Measurements from ENCODE around the gene POLR2E.

The POLR2E gene

GRCh38 chr19:1069009-1069779 is 26.0 kb downstream of the POLR2E start:
- no peak overlapping the region for H3K4me3 ChIP-seq (ENCODE audit: low read length)
- DNase-seq (ENCODE audit: low read depth) = no peak
- TF ChIP-seq CTCF (IDR thresholded peaks at IDR 0.05; ENCODE audit: insufficient read depth, low read depth, low read length, missing control alignments) = no peak

DNA sequence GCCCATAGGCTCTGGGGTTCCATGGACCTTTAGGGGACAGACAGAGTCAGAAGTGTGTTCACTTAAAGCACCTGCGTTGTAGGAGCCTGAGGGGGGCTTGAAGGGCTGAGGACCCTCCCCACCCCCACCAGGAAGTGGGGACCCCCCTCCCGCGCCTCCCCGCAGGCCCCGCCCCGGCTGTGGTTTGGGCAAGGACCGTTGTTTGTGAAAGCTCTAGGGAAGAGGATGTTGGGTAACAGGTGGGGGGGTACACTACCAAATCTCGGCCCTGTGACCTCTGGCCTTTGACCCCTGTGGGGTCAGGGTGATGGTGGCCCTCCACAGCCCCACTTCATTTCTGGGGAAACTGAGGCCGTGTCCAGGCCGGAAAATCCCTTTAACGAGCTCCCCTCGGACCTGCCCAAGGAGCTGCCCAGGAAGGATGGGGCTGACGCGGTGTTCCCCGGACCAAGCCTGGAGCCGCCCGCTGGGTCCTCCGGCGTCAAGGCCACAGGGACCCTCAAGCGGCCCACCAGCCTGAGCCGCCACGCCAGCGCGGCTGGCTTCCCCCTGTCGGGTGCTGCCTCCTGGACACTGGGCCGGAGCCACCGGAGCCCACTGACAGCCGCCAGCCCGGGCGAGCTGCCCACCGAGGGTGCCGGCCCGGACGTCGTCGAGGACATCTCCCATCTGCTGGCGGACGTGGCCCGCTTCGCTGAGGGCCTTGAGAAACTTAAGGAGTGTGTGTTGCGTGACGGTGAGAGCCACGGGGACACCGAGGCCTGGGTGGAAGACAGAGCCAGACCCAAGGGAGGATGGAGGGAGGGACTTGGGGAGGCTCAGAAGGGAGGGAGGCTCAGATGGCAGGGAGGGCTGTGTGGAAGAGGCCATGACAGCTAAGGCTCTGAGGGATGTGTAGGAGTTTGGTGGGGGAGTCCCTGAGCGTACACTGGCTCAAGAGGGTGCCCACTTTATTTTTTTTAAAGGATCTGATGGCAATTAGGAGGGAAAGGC is 26.9 kb downstream of the POLR2E start:
- DNase-seq (ENCODE audit: low read depth) = no peak
- no peak for TF ChIP-seq CTCF (IDR thresholded peaks at IDR 0.05; ENCODE audit: insufficient read depth, low read depth, low read length, missing control alignments)
- H3K4me3 ChIP-seq (ENCODE audit: low read length) = no peak overlapping the region

GRCh38 chr19:1067341-1067957 is 27.7 kb downstream of the POLR2E start:
- no peak for TF ChIP-seq CTCF (IDR thresholded peaks at IDR 0.05; ENCODE audit: insufficient read depth, low read depth, low read length, missing control alignments)
- no peak for DNase-seq (ENCODE audit: low read depth)
- no peak overlapping the region for H3K4me3 ChIP-seq (ENCODE audit: low read length)

- no peak within 1 kb of the TSS for H3K4me3 ChIP-seq (ENCODE audit: low read length)
- DNase-seq (ENCODE audit: low read depth) = no peak
- TF ChIP-seq CTCF (IDR thresholded peaks at IDR 0.05; ENCODE audit: insufficient read depth, low read depth, low read length, missing control alignments) = no peak
Observed at GRCh38 chr19:1066748-1067340, 28.3 kb downstream of the POLR2E start, which contains the start of gene ARHGAP45. ARHGAP45 (plus strand) TSS chr19:1067167; CDS start chr19:1067406, 239 bp downstream.

DNA sequence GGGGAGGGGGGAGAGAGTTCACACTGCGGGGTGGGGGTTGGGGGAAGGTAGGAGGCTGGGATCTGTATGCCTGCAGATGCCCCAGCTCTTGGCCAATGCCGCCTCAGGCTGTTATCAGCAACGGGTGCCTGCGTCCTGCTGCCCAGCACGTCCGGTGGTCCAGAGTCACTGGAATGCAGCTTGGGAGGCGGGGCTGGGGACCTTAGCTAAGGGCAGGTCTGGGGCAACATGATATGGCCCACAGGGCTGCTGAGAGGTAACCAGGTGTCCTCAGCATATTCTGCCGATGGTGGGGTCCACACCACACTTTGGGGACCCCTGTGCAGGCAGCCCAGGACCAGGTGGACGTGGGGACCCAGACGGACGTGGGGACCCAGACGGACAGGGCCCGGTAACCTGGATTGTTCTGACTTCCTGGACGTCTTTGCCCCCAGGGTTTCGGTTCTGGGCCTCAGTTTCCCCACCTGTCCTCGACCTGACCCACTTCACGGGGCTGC is 28.9 kb downstream of the POLR2E start:
- no peak overlapping the region for H3K4me3 ChIP-seq (ENCODE audit: low read length)
- TF ChIP-seq CTCF (IDR thresholded peaks at IDR 0.05; ENCODE audit: insufficient read depth, low read depth, low read length, missing control alignments) = no peak
- no peak for DNase-seq (ENCODE audit: low read depth)

DNA sequence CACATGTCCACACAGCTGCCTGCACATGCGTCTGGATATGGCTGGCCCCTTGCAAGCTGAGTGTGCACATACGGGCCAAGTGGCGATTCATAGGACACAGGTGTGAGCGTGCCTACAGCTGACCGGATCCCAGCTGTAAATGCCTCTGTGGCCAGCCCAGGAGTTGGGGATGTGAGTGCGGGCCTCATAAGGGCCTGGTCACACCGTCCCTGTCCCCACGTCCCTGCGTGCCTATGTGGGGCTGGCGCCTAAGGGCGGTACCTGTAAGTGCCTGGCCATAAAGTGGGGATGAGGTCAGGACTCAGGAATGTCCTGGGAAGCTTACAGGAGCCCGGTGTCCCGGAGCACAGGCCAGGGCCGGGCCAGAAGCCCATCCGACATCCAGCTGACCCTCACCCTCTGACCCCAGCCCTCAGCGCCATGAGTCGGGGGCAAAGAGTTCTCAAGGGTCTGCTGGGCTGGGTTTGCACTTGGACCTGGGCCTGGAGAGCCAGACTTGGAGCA is 29.5 kb downstream of the POLR2E start:
- peak; percentile 56 for DNase-seq (ENCODE audit: low read depth)
- H3K4me3 ChIP-seq (ENCODE audit: low read length) = no peak overlapping the region
- TF ChIP-seq CTCF (IDR thresholded peaks at IDR 0.05; ENCODE audit: insufficient read depth, low read depth, low read length, missing control alignments) = no peak
